ENCODE data around the gene DDX47.

DDX47 gene

GRCh38 chr12:12779529-12779928, 33.6 kb upstream of the DDX47 start:
- TF ChIP-seq ZFX (IDR thresholded peaks at IDR 0.05) (no peak), CTCF (conservative IDR thresholded peaks at IDR 0.05) (no peak)
- H3K27ac ChIP-seq, result no peak overlapping the region

- no peak overlapping the region for H3K27ac ChIP-seq
- TF ChIP-seq ZFX (IDR thresholded peaks at IDR 0.05) (no peak), CTCF (conservative IDR thresholded peaks at IDR 0.05) (no peak)
Observed at GRCh38 chr12:12784116-12784515, 29.0 kb upstream of the DDX47 start.

- peak within 1 kb of the TSS; percentile 93 for H3K27ac ChIP-seq
- TF ChIP-seq CTCF (conservative IDR thresholded peaks at IDR 0.05) (no peak), ZFX (IDR thresholded peaks at IDR 0.05) (no peak)
Observed at GRCh38 chr12:12784911-12785814, 28.0 kb upstream of the DDX47 start, which contains the start of gene APOLD1. Gene APOLD1 (plus strand): TSS chr12:12785659. CDS start chr12:12785692, 33 bp downstream.

GRCh38 chr12:12786351-12786705, 26.8 kb upstream of the DDX47 start:
- peak overlapping the region; percentile 93 for H3K27ac ChIP-seq

GRCh38 chr12:12786706-12787601, 26.2 kb upstream of the DDX47 start:
- peak overlapping the region; percentile 93 for H3K27ac ChIP-seq
- TF ChIP-seq CTCF (conservative IDR thresholded peaks at IDR 0.05) (peak; percentile 19; the same call in 1 of the 2 replicates), ZFX (IDR thresholded peaks at IDR 0.05) (peak; percentile 74)

More at GRCh38 chr12:12786351-12786705, 26.8 kb upstream of the DDX47 start:
- no peak for TF ChIP-seq CTCF (conservative IDR thresholded peaks at IDR 0.05)

GRCh38 chr12:12788131-12788530, 25.0 kb upstream of the DDX47 start:
- H3K27ac ChIP-seq, result peak overlapping the region; percentile 93
- TF ChIP-seq ZFX (IDR thresholded peaks at IDR 0.05), result no peak
- TF ChIP-seq CTCF (conservative IDR thresholded peaks at IDR 0.05), result no peak
